ENCODE results near the gene KRT9. TPM values are rescaled to one million over a fixed set of nuclear protein-coding genes. Genes with fewer than 3 reads are reported as not detected.

KRT9 gene
- total RNA-seq, 5 donors from 2014 or later (not counting 1 experiment from before 2014, with no cell fraction given): not detected

- Histone ChIP-seq H3K36me3 (ENCODE audit: control insufficient read depth in 2 of 2, extremely low read depth in 1 of 2, insufficient read depth in 1 of 2, low read length in 1 of 2) (no peaks in the 10 kb centered on the region), H3K4me3 (ENCODE audit: control insufficient read depth in 1 of 2, extremely low read depth in 1 of 2, low read length in 1 of 2) (no peak overlapping the region), H3K27ac (ENCODE audit: low read length) (no peak overlapping the region), H3K9me3 (no peaks in the 10 kb centered on the region), H3K27me3 (replicated peaks in 1 of 2; ENCODE audit: control insufficient read depth in 2 of 2, extremely low read depth in 1 of 2, insufficient read depth in 2 of 2, low read length in 1 of 2) (peaks cover 0 to 23% of the 10 kb centered on the region in 2 experiments), H3K4me1 (ENCODE audit: control insufficient read depth in 1 of 2, extremely low read depth in 1 of 2, insufficient read depth in 2 of 2, low read length in 2 of 2) (no peaks in the 10 kb centered on the region)
- no peak for ATAC-seq (replicated peaks in 1 of 4)
- Mint-ChIP-seq H3K27me3 (peaks cover 15 to 17% of the 10 kb centered on the region in 2 donors), H3K36me3 (no peaks in the 10 kb centered on the region), H3K9me3 (no peaks in the 10 kb centered on the region), H3K27ac (no peak overlapping the region), H3K4me3 (no peak overlapping the region), H3K4me1 (no peaks in the 10 kb centered on the region)
- WGBS (ENCODE audit: insufficient coverage): 64% methylated on average over 2 of the region's 5 CpGs
- DNase-seq: no peak
- ChIA-PET POLR2A (no interaction called here), CTCF (no interaction called here)
Observed at GRCh38 chr17:41539071-41539492, 32.8 kb downstream of the KRT9 start.

GRCh38 chr17:41538565-41538991 is 33.3 kb downstream of the KRT9 start:
- Histone ChIP-seq H3K27ac (ENCODE audit: low read length) (no peak overlapping the region), H3K4me1 (ENCODE audit: control insufficient read depth in 1 of 2, extremely low read depth in 1 of 2, insufficient read depth in 2 of 2, low read length in 2 of 2) (no peaks in the 10 kb centered on the region), H3K4me3 (ENCODE audit: control insufficient read depth in 1 of 2, extremely low read depth in 1 of 2, low read length in 1 of 2) (no peak overlapping the region), H3K27me3 (replicated peaks in 1 of 2; ENCODE audit: control insufficient read depth in 2 of 2, extremely low read depth in 1 of 2, insufficient read depth in 2 of 2, low read length in 1 of 2) (peaks cover 0 to 23% of the 10 kb centered on the region in 2 experiments), H3K9me3 (no peaks in the 10 kb centered on the region), H3K36me3 (ENCODE audit: control insufficient read depth in 2 of 2, extremely low read depth in 1 of 2, insufficient read depth in 1 of 2, low read length in 1 of 2) (no peaks in the 10 kb centered on the region)
- WGBS (ENCODE audit: insufficient coverage): 77% methylated on average over 4 of the region's 5 CpGs
- Mint-ChIP-seq H3K27ac (no peak overlapping the region), H3K4me1 (no peaks in the 10 kb centered on the region), H3K9me3 (no peaks in the 10 kb centered on the region), H3K4me3 (no peak overlapping the region), H3K27me3 (peaks cover 15 to 17% of the 10 kb centered on the region in 2 donors), H3K36me3 (no peaks in the 10 kb centered on the region)
- DNase-seq (no peak), ATAC-seq (replicated peaks in 1 of 4) (no peak)
- POLR2A ChIA-PET: no interaction called here
- CTCF ChIA-PET: no interaction called here

GRCh38 chr17:41537990-41538389 is 33.9 kb downstream of the KRT9 start:
- ATAC-seq (replicated peaks in 1 of 4): no peak
- WGBS (ENCODE audit: insufficient coverage): 60% methylated on average over 2 of the region's 9 CpGs
- no peaks in the 10 kb centered on the region for H3K9me3 Mint-ChIP-seq
- no peaks in the 10 kb centered on the region for H3K36me3 Mint-ChIP-seq
- H3K9me3 ChIP-seq: no peaks in the 10 kb centered on the region
- no peaks in the 10 kb centered on the region for H3K4me1 Mint-ChIP-seq
- no peaks in the 10 kb centered on the region for H3K36me3 ChIP-seq (ENCODE audit: control insufficient read depth in 2 of 2, extremely low read depth in 1 of 2, insufficient read depth in 1 of 2, low read length in 1 of 2)
- no peak overlapping the region for H3K4me3 ChIP-seq (ENCODE audit: control insufficient read depth in 1 of 2, extremely low read depth in 1 of 2, low read length in 1 of 2)
- no peak overlapping the region for H3K4me3 Mint-ChIP-seq
- POLR2A ChIA-PET: no interaction called here
- no peak overlapping the region for H3K27ac ChIP-seq (ENCODE audit: low read length)
- no peak for DNase-seq
- peaks cover 0 to 26% of the 10 kb centered on the region in 2 experiments for H3K27me3 ChIP-seq (replicated peaks in 1 of 2; ENCODE audit: control insufficient read depth in 2 of 2, extremely low read depth in 1 of 2, insufficient read depth in 2 of 2, low read length in 1 of 2)
- peaks cover 17 to 19% of the 10 kb centered on the region in 2 donors for H3K27me3 Mint-ChIP-seq
- no peak overlapping the region for H3K27ac Mint-ChIP-seq
- H3K4me1 ChIP-seq (ENCODE audit: control insufficient read depth in 1 of 2, extremely low read depth in 1 of 2, insufficient read depth in 2 of 2, low read length in 2 of 2): no peaks in the 10 kb centered on the region
- CTCF ChIA-PET: no interaction called here

- Histone ChIP-seq H3K4me1 (ENCODE audit: control insufficient read depth in 1 of 2, extremely low read depth in 1 of 2, insufficient read depth in 2 of 2, low read length in 2 of 2) (no peaks in the 10 kb centered on the region), H3K27me3 (replicated peaks in 1 of 2; ENCODE audit: control insufficient read depth in 2 of 2, extremely low read depth in 1 of 2, insufficient read depth in 2 of 2, low read length in 1 of 2) (peaks cover 0 to 30% of the 10 kb centered on the region in 2 experiments), H3K27ac (ENCODE audit: low read length) (no peak overlapping the region), H3K36me3 (ENCODE audit: control insufficient read depth in 2 of 2, extremely low read depth in 1 of 2, insufficient read depth in 1 of 2, low read length in 1 of 2) (no peaks in the 10 kb centered on the region), H3K9me3 (no peaks in the 10 kb centered on the region), H3K4me3 (ENCODE audit: control insufficient read depth in 1 of 2, extremely low read depth in 1 of 2, low read length in 1 of 2) (no peak overlapping the region)
- WGBS (ENCODE audit: insufficient coverage): 100% methylated on average over 3 of the region's 7 CpGs
- no peak overlapping the region for H3K4me3 Mint-ChIP-seq
- H3K27ac Mint-ChIP-seq: no peak overlapping the region
- no peaks in the 10 kb centered on the region for H3K9me3 Mint-ChIP-seq
- CTCF ChIA-PET: no interaction called here
- ATAC-seq (replicated peaks in 1 of 4): no peak
- H3K27me3 Mint-ChIP-seq: peaks cover 21 to 23% of the 10 kb centered on the region in 2 donors
- no peaks in the 10 kb centered on the region for H3K4me1 Mint-ChIP-seq
- H3K36me3 Mint-ChIP-seq: no peaks in the 10 kb centered on the region
- POLR2A ChIA-PET: no interaction called here
- no peak for DNase-seq
Observed at GRCh38 chr17:41537614-41537954, 34.3 kb downstream of the KRT9 start.

GRCh38 chr17:41536741-41537613 is 34.9 kb downstream of the KRT9 start:
- H3K36me3 ChIP-seq (ENCODE audit: control insufficient read depth in 2 of 2, extremely low read depth in 1 of 2, insufficient read depth in 1 of 2, low read length in 1 of 2): no peaks in the 10 kb centered on the region
- Mint-ChIP-seq H3K4me1 (no peaks in the 10 kb centered on the region), H3K36me3 (no peaks in the 10 kb centered on the region), H3K27ac (no peak overlapping the region), H3K27me3 (peaks cover 27 to 28% of the 10 kb centered on the region in 2 donors), H3K4me3 (no peak overlapping the region), H3K9me3 (no peaks in the 10 kb centered on the region)
- ChIA-PET POLR2A (no interaction called here), CTCF (no interaction called here)
- no peak for ATAC-seq (replicated peaks in 1 of 4)
- no peak overlapping the region for H3K27ac ChIP-seq (ENCODE audit: low read length)
- H3K4me3 ChIP-seq (ENCODE audit: control insufficient read depth in 1 of 2, extremely low read depth in 1 of 2, low read length in 1 of 2): no peak overlapping the region
- H3K9me3 ChIP-seq: no peaks in the 10 kb centered on the region
- 78% methylated on average over 7 of the region's 7 CpGs for WGBS (ENCODE audit: insufficient coverage)
- H3K4me1 ChIP-seq (ENCODE audit: control insufficient read depth in 1 of 2, extremely low read depth in 1 of 2, insufficient read depth in 2 of 2, low read length in 2 of 2): no peaks in the 10 kb centered on the region
- DNase-seq: no peak
- H3K27me3 ChIP-seq (replicated peaks in 1 of 2; ENCODE audit: control insufficient read depth in 2 of 2, extremely low read depth in 1 of 2, insufficient read depth in 2 of 2, low read length in 1 of 2): peaks cover 0 to 33% of the 10 kb centered on the region in 2 experiments

- H3K4me1 ChIP-seq (ENCODE audit: control insufficient read depth in 1 of 2, extremely low read depth in 1 of 2, insufficient read depth in 2 of 2, low read length in 2 of 2): no peaks in the 10 kb centered on the region
- no peak for ATAC-seq (replicated peaks in 1 of 4)
- H3K36me3 ChIP-seq (ENCODE audit: control insufficient read depth in 2 of 2, extremely low read depth in 1 of 2, insufficient read depth in 1 of 2, low read length in 1 of 2): no peaks in the 10 kb centered on the region
- no peak for DNase-seq
- H3K27me3 ChIP-seq (replicated peaks in 1 of 2; ENCODE audit: control insufficient read depth in 2 of 2, extremely low read depth in 1 of 2, insufficient read depth in 2 of 2, low read length in 1 of 2): peaks cover 0 to 35% of the 10 kb centered on the region in 2 experiments
- 69% methylated on average over 10 of the region's 15 CpGs for WGBS (ENCODE audit: insufficient coverage)
- POLR2A ChIA-PET: no interaction called here
- no peak overlapping the region for H3K27ac ChIP-seq (ENCODE audit: low read length)
- CTCF ChIA-PET: no interaction called here
- H3K9me3 ChIP-seq: no peaks in the 10 kb centered on the region
- Mint-ChIP-seq H3K36me3 (no peaks in the 10 kb centered on the region), H3K27ac (no peak overlapping the region), H3K4me3 (no peak overlapping the region), H3K9me3 (no peaks in the 10 kb centered on the region), H3K4me1 (no peaks in the 10 kb centered on the region), H3K27me3 (peaks cover 36% of the 10 kb centered on the region in 2 donors)
- H3K4me3 ChIP-seq (ENCODE audit: control insufficient read depth in 1 of 2, extremely low read depth in 1 of 2, low read length in 1 of 2): no peak overlapping the region
Observed at GRCh38 chr17:41535764-41536481, 35.9 kb downstream of the KRT9 start.

Data from T-cell (primary cell).